ENCODE results near the gene KRTAP10-8.

The KRTAP10-8 gene

GRCh38 chr21:44614961-44615391 is 3.1 kb downstream of the KRTAP10-8 start:
- DNase-seq = no peak
- H3K9me2 ChIP-seq (replicated peaks; ENCODE audit: insufficient read depth, low read length) = no peaks in the 10 kb centered on the region
- no peaks in the 10 kb centered on the region for H4K20me1 ChIP-seq (ENCODE audit: insufficient read depth, low read length)
- TF ChIP-seq EZH2phosphoT487 (IDR thresholded peaks at IDR 0.05; ENCODE audit: low read length) (no peak), EZH2 (optimal IDR thresholded peaks at IDR 0.05; ENCODE audit: low read depth, low read length) (no peak)
- TF ChIP-seq, protein P1, sequence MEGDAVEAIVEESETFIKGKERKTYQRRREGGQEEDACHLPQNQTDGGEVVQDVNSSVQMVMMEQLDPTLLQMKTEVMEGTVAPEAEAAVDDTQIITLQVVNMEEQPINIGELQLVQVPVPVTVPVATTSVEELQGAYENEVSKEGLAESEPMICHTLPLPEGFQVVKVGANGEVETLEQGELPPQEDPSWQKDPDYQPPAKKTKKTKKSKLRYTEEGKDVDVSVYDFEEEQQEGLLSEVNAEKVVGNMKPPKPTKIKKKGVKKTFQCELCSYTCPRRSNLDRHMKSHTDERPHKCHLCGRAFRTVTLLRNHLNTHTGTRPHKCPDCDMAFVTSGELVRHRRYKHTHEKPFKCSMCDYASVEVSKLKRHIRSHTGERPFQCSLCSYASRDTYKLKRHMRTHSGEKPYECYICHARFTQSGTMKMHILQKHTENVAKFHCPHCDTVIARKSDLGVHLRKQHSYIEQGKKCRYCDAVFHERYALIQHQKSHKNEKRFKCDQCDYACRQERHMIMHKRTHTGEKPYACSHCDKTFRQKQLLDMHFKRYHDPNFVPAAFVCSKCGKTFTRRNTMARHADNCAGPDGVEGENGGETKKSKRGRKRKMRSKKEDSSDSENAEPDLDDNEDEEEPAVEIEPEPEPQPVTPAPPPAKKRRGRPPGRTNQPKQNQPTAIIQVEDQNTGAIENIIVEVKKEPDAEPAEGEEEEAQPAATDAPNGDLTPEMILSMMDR (IDR thresholded peaks at IDR 0.05; ENCODE audit: low read length) = no peak
- no peak overlapping the region for H3K4me2 ChIP-seq (ENCODE audit: low read depth, low read length)
- no peaks in the 10 kb centered on the region for H3K9me3 ChIP-seq (replicated peaks; ENCODE audit: insufficient read depth, low read length)
- H3K79me2 ChIP-seq (ENCODE audit: low read length) = no peaks in the 10 kb centered on the region
- H3K9ac ChIP-seq (ENCODE audit: low read length) = no peak overlapping the region
- H2AFZ ChIP-seq (ENCODE audit: low read length) = no peak overlapping the region
- H3K27me3 ChIP-seq (replicated peaks; ENCODE audit: insufficient read depth, low read length) = peaks cover 85% of the 10 kb centered on the region
- H3K4me3 ChIP-seq (ENCODE audit: low read length) = no peak overlapping the region
- H3F3A ChIP-seq (ENCODE audit: insufficient read depth, low read length) = no peaks in the 10 kb centered on the region
- H3K4me1 ChIP-seq (ENCODE audit: low read length) = no peaks in the 10 kb centered on the region
- no peaks in the 10 kb centered on the region for H3K36me3 ChIP-seq (replicated peaks; ENCODE audit: insufficient read depth, low read length)
- H3K27ac ChIP-seq (ENCODE audit: low read length) = no peak overlapping the region

- Histone ChIP-seq H3K79me2 (ENCODE audit: low read length) (no peaks in the 10 kb centered on the region), H3K9ac (ENCODE audit: low read length) (no peak overlapping the region), H4K20me1 (ENCODE audit: insufficient read depth, low read length) (no peaks in the 10 kb centered on the region), H3K4me3 (ENCODE audit: low read length) (no peak overlapping the region), H3K4me1 (ENCODE audit: low read length) (no peaks in the 10 kb centered on the region), H3K4me2 (ENCODE audit: low read depth, low read length) (no peak overlapping the region), H3F3A (ENCODE audit: insufficient read depth, low read length) (no peaks in the 10 kb centered on the region), H3K27ac (ENCODE audit: low read length) (no peak overlapping the region), H3K9me3 (replicated peaks; ENCODE audit: insufficient read depth, low read length) (no peaks in the 10 kb centered on the region), H3K36me3 (replicated peaks; ENCODE audit: insufficient read depth, low read length) (no peaks in the 10 kb centered on the region), H2AFZ (ENCODE audit: low read length) (no peak overlapping the region), H3K9me2 (replicated peaks; ENCODE audit: insufficient read depth, low read length) (no peaks in the 10 kb centered on the region), H3K27me3 (replicated peaks; ENCODE audit: insufficient read depth, low read length) (peaks cover 88% of the 10 kb centered on the region)
- DNase-seq = no peak
- TF ChIP-seq EZH2phosphoT487 (IDR thresholded peaks at IDR 0.05; ENCODE audit: low read length) (no peak), EZH2 (optimal IDR thresholded peaks at IDR 0.05; ENCODE audit: low read depth, low read length) (no peak)
- TF ChIP-seq, protein P1 (IDR thresholded peaks at IDR 0.05; ENCODE audit: low read length) = no peak
These were observed 3.6 kb downstream of the KRTAP10-8 start for GRCh38 chr21:44615466-44615865.

DNA sequence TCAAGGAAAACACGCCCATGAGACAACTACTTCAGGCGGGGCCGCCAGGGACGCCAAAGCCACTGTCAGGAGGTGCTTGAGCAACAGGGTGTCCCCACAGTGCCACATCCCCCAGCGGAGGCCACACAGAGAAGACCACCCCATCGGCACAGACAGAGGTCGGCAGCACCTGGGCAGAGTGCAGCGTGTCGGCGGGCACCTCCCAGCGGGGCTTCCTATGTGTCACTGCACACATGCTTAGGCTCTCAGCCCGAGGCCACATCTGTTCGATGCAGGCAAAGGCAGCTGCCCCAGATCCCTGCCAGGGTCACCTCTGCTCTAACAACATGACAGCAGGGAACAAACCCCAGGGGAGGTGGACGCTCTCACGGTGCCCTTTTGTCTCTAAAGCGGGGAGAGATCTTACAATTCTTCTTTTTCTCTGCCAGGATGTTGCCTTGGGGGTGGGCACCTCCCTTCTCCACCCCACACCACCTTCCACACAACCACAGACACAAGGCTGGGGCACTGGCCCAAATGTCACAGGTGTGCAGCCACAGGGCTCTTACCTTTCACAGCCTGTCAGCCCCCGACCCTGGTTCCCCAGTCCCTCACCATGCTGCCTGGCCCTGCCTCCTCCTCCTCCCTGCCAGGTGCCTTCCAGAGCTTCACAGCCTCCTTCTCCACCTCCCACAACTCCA is 4.2 kb downstream of the KRTAP10-8 start:
- Histone ChIP-seq H3K79me2 (ENCODE audit: low read length) (no peaks in the 10 kb centered on the region), H3F3A (ENCODE audit: insufficient read depth, low read length) (no peaks in the 10 kb centered on the region), H3K9me3 (replicated peaks; ENCODE audit: insufficient read depth, low read length) (no peaks in the 10 kb centered on the region), H2AFZ (ENCODE audit: low read length) (no peak overlapping the region), H3K4me3 (ENCODE audit: low read length) (no peak overlapping the region), H3K4me2 (ENCODE audit: low read depth, low read length) (no peak overlapping the region), H3K27ac (ENCODE audit: low read length) (no peak overlapping the region), H3K4me1 (ENCODE audit: low read length) (no peaks in the 10 kb centered on the region), H3K9ac (ENCODE audit: low read length) (no peak overlapping the region), H3K9me2 (replicated peaks; ENCODE audit: insufficient read depth, low read length) (no peaks in the 10 kb centered on the region), H3K27me3 (replicated peaks; ENCODE audit: insufficient read depth, low read length) (peaks cover 94% of the 10 kb centered on the region), H3K36me3 (replicated peaks; ENCODE audit: insufficient read depth, low read length) (no peaks in the 10 kb centered on the region), H4K20me1 (ENCODE audit: insufficient read depth, low read length) (no peaks in the 10 kb centered on the region)
- TF ChIP-seq, protein P1 (IDR thresholded peaks at IDR 0.05; ENCODE audit: low read length) = no peak
- TF ChIP-seq EZH2phosphoT487 (IDR thresholded peaks at IDR 0.05; ENCODE audit: low read length) (no peak), EZH2 (optimal IDR thresholded peaks at IDR 0.05; ENCODE audit: low read depth, low read length) (no peak)
- DNase-seq = no peak

All from MM.1S (cell line).